ENCODE results near the gene SORCS2.

SORCS2 gene

GRCh38 chr4:7726665-7727413 is 534.5 kb downstream of the SORCS2 start:
- no peak overlapping the region for H3K4me3 Mint-ChIP-seq
- H3K27ac Mint-ChIP-seq = no peak overlapping the region
- no peaks in the 10 kb centered on the region for H3K4me1 Mint-ChIP-seq (ENCODE audit: low read depth)
- DNase-seq = no peak
- H3K36me3 Mint-ChIP-seq (ENCODE audit: low read depth) = no peaks in the 10 kb centered on the region
- H3K27me3 Mint-ChIP-seq = peaks cover 2% of the 10 kb centered on the region
- peaks cover 2% of the 10 kb centered on the region for H3K9me3 Mint-ChIP-seq

- no peaks in the 10 kb centered on the region for H3K4me1 Mint-ChIP-seq (ENCODE audit: low read depth)
- no peaks in the 10 kb centered on the region for H3K36me3 Mint-ChIP-seq (ENCODE audit: low read depth)
- no peak for DNase-seq
These were observed 535.4 kb downstream of the SORCS2 start for GRCh38 chr4:7727749-7728148.

GRCh38 chr4:7731437-7731836 is 539.1 kb downstream of the SORCS2 start:
- H3K27me3 Mint-ChIP-seq = no peaks in the 10 kb centered on the region
- DNase-seq = no peak
- H3K4me3 Mint-ChIP-seq = no peak overlapping the region
- H3K9me3 Mint-ChIP-seq = no peaks in the 10 kb centered on the region
- H3K27ac Mint-ChIP-seq = no peak overlapping the region
- no peaks in the 10 kb centered on the region for H3K36me3 Mint-ChIP-seq (ENCODE audit: low read depth)
- no peaks in the 10 kb centered on the region for H3K4me1 Mint-ChIP-seq (ENCODE audit: low read depth)

More at GRCh38 chr4:7727749-7728148, 535.4 kb downstream of the SORCS2 start:
- H3K9me3 Mint-ChIP-seq = peaks cover 2% of the 10 kb centered on the region
- H3K4me3 Mint-ChIP-seq = no peak overlapping the region
- no peaks in the 10 kb centered on the region for H3K27me3 Mint-ChIP-seq
- no peak overlapping the region for H3K27ac Mint-ChIP-seq

- H3K4me1 Mint-ChIP-seq (ENCODE audit: low read depth) = no peaks in the 10 kb centered on the region
- no peak for DNase-seq
- no peak overlapping the region for H3K4me3 Mint-ChIP-seq
- no peaks in the 10 kb centered on the region for H3K36me3 Mint-ChIP-seq (ENCODE audit: low read depth)
- no peaks in the 10 kb centered on the region for H3K9me3 Mint-ChIP-seq
- H3K27me3 Mint-ChIP-seq = no peaks in the 10 kb centered on the region
- H3K27ac Mint-ChIP-seq = no peak overlapping the region
These were observed 539.9 kb downstream of the SORCS2 start for GRCh38 chr4:7732263-7732662.

GRCh38 chr4:7733201-7733600 is 540.9 kb downstream of the SORCS2 start:
- no peak for DNase-seq
- Mint-ChIP-seq H3K36me3 (ENCODE audit: low read depth) (no peaks in the 10 kb centered on the region), H3K27me3 (no peaks in the 10 kb centered on the region), H3K9me3 (no peaks in the 10 kb centered on the region), H3K4me1 (ENCODE audit: low read depth) (no peaks in the 10 kb centered on the region), H3K4me3 (no peak overlapping the region), H3K27ac (no peak overlapping the region)

- Mint-ChIP-seq H3K27me3 (no peaks in the 10 kb centered on the region), H3K27ac (no peak overlapping the region), H3K9me3 (no peaks in the 10 kb centered on the region), H3K4me3 (no peak overlapping the region), H3K36me3 (ENCODE audit: low read depth) (no peaks in the 10 kb centered on the region), H3K4me1 (ENCODE audit: low read depth) (no peaks in the 10 kb centered on the region)
- DNase-seq = no peak
These were observed 541.7 kb downstream of the SORCS2 start for GRCh38 chr4:7733801-7734650.

- H3K27ac Mint-ChIP-seq = no peak overlapping the region
- no peak for DNase-seq
- no peaks in the 10 kb centered on the region for H3K4me1 Mint-ChIP-seq (ENCODE audit: low read depth)
- H3K9me3 Mint-ChIP-seq = no peaks in the 10 kb centered on the region
- H3K36me3 Mint-ChIP-seq (ENCODE audit: low read depth) = no peaks in the 10 kb centered on the region
- no peaks in the 10 kb centered on the region for H3K27me3 Mint-ChIP-seq
- no peak overlapping the region for H3K4me3 Mint-ChIP-seq
These were observed 542.4 kb downstream of the SORCS2 start for GRCh38 chr4:7734651-7735260.

GRCh38 chr4:7735395-7735794 is 543.1 kb downstream of the SORCS2 start:
- H3K9me3 Mint-ChIP-seq = no peaks in the 10 kb centered on the region
- H3K27me3 Mint-ChIP-seq = no peaks in the 10 kb centered on the region
- DNase-seq = no peak
- H3K4me3 Mint-ChIP-seq = no peak overlapping the region
- no peaks in the 10 kb centered on the region for H3K36me3 Mint-ChIP-seq (ENCODE audit: low read depth)
- no peaks in the 10 kb centered on the region for H3K4me1 Mint-ChIP-seq (ENCODE audit: low read depth)
- H3K27ac Mint-ChIP-seq = no peak overlapping the region

- no peak overlapping the region for H3K27ac Mint-ChIP-seq
- no peaks in the 10 kb centered on the region for H3K36me3 Mint-ChIP-seq (ENCODE audit: low read depth)
- no peaks in the 10 kb centered on the region for H3K4me1 Mint-ChIP-seq (ENCODE audit: low read depth)
- no peaks in the 10 kb centered on the region for H3K27me3 Mint-ChIP-seq
- no peak overlapping the region for H3K4me3 Mint-ChIP-seq
- no peaks in the 10 kb centered on the region for H3K9me3 Mint-ChIP-seq
- DNase-seq = no peak
These were observed 543.6 kb downstream of the SORCS2 start for GRCh38 chr4:7735961-7736360.

- Mint-ChIP-seq H3K36me3 (ENCODE audit: low read depth) (no peaks in the 10 kb centered on the region), H3K4me3 (no peak overlapping the region), H3K27me3 (no peaks in the 10 kb centered on the region), H3K9me3 (no peaks in the 10 kb centered on the region), H3K4me1 (ENCODE audit: low read depth) (no peaks in the 10 kb centered on the region), H3K27ac (no peak overlapping the region)
- DNase-seq = no peak
These were observed 544.3 kb downstream of the SORCS2 start for GRCh38 chr4:7736436-7737267.

GRCh38 chr4:7737268-7737645 is 544.9 kb downstream of the SORCS2 start:
- H3K4me1 Mint-ChIP-seq (ENCODE audit: low read depth) = no peaks in the 10 kb centered on the region
- no peaks in the 10 kb centered on the region for H3K27me3 Mint-ChIP-seq
- DNase-seq = no peak
- H3K36me3 Mint-ChIP-seq (ENCODE audit: low read depth) = no peaks in the 10 kb centered on the region
- H3K9me3 Mint-ChIP-seq = no peaks in the 10 kb centered on the region
- no peak overlapping the region for H3K27ac Mint-ChIP-seq
- H3K4me3 Mint-ChIP-seq = no peak overlapping the region

GRCh38 chr4:7737752-7738457 is 545.6 kb downstream of the SORCS2 start:
- H3K27ac Mint-ChIP-seq = no peak overlapping the region
- no peak overlapping the region for H3K4me3 Mint-ChIP-seq
- H3K9me3 Mint-ChIP-seq = no peaks in the 10 kb centered on the region
- H3K27me3 Mint-ChIP-seq = no peaks in the 10 kb centered on the region
- H3K4me1 Mint-ChIP-seq (ENCODE audit: low read depth) = no peaks in the 10 kb centered on the region
- no peak for DNase-seq
- H3K36me3 Mint-ChIP-seq (ENCODE audit: low read depth) = no peaks in the 10 kb centered on the region

- Mint-ChIP-seq H3K4me1 (ENCODE audit: low read depth) (no peaks in the 10 kb centered on the region), H3K27me3 (no peaks in the 10 kb centered on the region), H3K9me3 (no peaks in the 10 kb centered on the region), H3K36me3 (ENCODE audit: low read depth) (no peaks in the 10 kb centered on the region), H3K27ac (no peak overlapping the region), H3K4me3 (no peak overlapping the region)
- no peak for DNase-seq
These were observed 546.2 kb downstream of the SORCS2 start for GRCh38 chr4:7738458-7739076.
